Measurements from ENCODE around the gene ASPM.

Gene ASPM

DNA sequence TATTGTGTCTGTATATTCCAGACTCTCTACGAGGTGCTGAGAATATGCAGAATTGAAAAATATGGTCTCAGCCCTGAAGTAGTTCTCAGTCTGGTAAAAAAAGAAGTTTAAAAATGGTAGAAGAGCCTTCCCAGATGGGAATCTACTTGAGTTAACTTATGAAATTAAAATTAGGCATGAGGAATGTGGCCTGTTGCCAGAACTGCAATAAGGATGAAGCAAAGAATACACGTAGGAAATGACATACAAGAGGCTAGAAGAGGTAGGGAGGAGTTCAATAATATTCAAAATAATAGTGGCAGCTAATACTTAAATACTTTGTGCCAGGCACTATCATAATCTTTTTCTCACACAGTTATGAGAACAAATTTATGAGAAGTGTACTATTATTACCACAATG, 6.3 kb downstream of the ASPM start:
- no peak overlapping the region for H3K4me3 ChIP-seq (ENCODE audit: low read depth, low read length)
- no peak overlapping the region for H3K27ac ChIP-seq (ENCODE audit: extremely low read depth, low read depth, low read length)
- ChIA-PET POLR2A (no interaction called here), CTCF (interaction anchor here (0.7 kb wide), 1 partner anchor 10 kb away, joined by 4 read pairs; no protein-coding TSS in a partner anchor)
- H3K4me1 ChIP-seq (ENCODE audit: control insufficient read depth, insufficient read depth, low read length): no peaks in the 10 kb centered on the region
- no peaks in the 10 kb centered on the region for H3K9me3 ChIP-seq (ENCODE audit: control insufficient read depth, insufficient read depth, low read depth, low read length)
- TF ChIP-seq ZNF423 (tag by site-specific recombination; IDR thresholded peaks at IDR 0.05) (no peak), REPIN1 (tag by site-specific recombination; IDR thresholded peaks at IDR 0.05; ENCODE audit: low read depth) (no peak), FEZF1 (tag by site-specific recombination; IDR thresholded peaks at IDR 0.05) (no peak), TCF7L2 (IDR thresholded peaks at IDR 0.05; ENCODE audit: borderline replicate concordance, low read depth, low read length) (no peak), ZNF223 (tag by site-specific recombination; IDR thresholded peaks at IDR 0.05) (no peak), ZNF157 (tag by site-specific recombination; IDR thresholded peaks at IDR 0.05) (no peak), ZNF555 (tag by site-specific recombination; conservative IDR thresholded peaks at IDR 0.05) (no peak), ZNF660 (tag by site-specific recombination; IDR thresholded peaks at IDR 0.05) (no peak), ZBTB8A (tag by site-specific recombination; IDR thresholded peaks at IDR 0.05) (no peak), MEIS1 (CRISPR knock-in tag; IDR thresholded peaks at IDR 0.05; ENCODE audit: borderline replicate concordance) (no peak), KLF7 (tag by site-specific recombination; IDR thresholded peaks at IDR 0.05; ENCODE audit: borderline replicate concordance) (no peak), OSR2 (tag by site-specific recombination; IDR thresholded peaks at IDR 0.05) (no peak), ZXDB (tag by site-specific recombination; IDR thresholded peaks at IDR 0.05) (no peak), ZNF830 (tag by site-specific recombination; IDR thresholded peaks at IDR 0.05; ENCODE audit: low read depth) (no peak), ZFHX2 (tag by site-specific recombination; conservative IDR thresholded peaks at IDR 0.05) (no peak), ZNF10 (tag by site-specific recombination; IDR thresholded peaks at IDR 0.05) (no peak), TSHZ1 (tag by site-specific recombination; IDR thresholded peaks at IDR 0.05; ENCODE audit: borderline replicate concordance) (no peak)
- TF ChIP-seq, protein P1, sequence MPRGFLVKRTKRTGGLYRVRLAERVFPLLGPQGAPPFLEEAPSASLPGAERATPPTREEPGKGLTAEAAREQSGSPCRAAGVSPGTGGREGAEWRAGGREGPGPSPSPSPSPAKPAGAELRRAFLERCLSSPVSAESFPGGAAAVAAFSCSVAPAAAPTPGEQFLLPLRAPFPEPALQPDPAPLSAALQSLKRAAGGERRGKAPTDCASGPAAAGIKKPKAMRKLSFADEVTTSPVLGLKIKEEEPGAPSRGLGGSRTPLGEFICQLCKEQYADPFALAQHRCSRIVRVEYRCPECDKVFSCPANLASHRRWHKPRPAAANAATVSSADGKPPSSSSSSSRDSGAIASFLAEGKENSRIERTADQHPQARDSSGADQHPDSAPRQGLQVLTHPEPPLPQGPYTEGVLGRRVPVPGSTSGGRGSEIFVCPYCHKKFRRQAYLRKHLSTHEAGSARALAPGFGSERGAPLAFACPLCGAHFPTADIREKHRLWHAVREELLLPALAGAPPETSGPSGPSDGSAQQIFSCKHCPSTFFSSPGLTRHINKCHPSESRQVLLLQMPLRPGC (tag by site-specific recombination; IDR thresholded peaks at IDR 0.05): no peak
- TF ChIP-seq, protein P2, sequence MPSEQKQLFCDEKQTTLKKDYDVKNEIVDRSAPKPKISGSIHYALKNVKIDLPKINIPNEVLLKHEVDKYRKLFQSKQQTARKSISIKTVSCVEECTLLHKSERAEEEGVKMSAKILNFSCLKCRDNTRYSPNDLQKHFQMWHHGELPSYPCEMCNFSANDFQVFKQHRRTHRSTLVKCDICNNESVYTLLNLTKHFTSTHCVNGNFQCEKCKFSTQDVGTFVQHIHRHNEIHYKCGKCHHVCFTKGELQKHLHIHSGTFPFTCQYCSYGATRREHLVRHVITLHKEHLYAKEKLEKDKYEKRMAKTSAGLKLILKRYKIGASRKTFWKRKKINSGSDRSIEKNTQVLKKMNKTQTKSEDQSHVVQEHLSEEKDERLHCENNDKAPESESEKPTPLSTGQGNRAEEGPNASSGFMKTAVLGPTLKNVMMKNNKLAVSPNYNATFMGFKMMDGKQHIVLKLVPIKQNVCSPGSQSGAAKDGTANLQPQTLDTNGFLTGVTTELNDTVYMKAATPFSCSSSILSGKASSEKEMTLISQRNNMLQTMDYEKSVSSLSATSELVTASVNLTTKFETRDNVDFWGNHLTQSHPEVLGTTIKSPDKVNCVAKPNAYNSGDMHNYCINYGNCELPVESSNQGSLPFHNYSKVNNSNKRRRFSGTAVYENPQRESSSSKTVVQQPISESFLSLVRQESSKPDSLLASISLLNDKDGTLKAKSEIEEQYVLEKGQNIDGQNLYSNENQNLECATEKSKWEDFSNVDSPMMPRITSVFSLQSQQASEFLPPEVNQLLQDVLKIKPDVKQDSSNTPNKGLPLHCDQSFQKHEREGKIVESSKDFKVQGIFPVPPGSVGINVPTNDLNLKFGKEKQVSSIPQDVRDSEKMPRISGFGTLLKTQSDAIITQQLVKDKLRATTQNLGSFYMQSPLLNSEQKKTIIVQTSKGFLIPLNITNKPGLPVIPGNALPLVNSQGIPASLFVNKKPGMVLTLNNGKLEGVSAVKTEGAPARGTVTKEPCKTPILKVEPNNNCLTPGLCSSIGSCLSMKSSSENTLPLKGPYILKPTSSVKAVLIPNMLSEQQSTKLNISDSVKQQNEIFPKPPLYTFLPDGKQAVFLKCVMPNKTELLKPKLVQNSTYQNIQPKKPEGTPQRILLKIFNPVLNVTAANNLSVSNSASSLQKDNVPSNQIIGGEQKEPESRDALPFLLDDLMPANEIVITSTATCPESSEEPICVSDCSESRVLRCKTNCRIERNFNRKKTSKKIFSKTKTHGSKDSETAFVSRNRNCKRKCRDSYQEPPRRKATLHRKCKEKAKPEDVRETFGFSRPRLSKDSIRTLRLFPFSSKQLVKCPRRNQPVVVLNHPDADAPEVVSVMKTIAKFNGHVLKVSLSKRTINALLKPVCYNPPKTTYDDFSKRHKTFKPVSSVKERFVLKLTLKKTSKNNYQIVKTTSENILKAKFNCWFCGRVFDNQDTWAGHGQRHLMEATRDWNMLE (tag by site-specific recombination; conservative IDR thresholded peaks at IDR 0.05; ENCODE audit: low read depth): no peak
- peaks cover 15 to 69% of the 10 kb centered on the region in 2 experiments for H3K36me3 ChIP-seq (ENCODE audit: control insufficient read depth in 2 of 2, insufficient read depth in 1 of 2, low read length in 2 of 2)

Data from HEK293 (cell line).